ENCODE measurements around the gene AMH. TPM values are rescaled to one million over a fixed set of nuclear protein-coding genes. Genes with fewer than 3 reads are reported as not detected.

Gene AMH
- total and polyA plus RNA-seq, 2 of the 4 experiments (the other 2 are of a cell fraction) = 0.86 TPM; not detected in 1

DNA sequence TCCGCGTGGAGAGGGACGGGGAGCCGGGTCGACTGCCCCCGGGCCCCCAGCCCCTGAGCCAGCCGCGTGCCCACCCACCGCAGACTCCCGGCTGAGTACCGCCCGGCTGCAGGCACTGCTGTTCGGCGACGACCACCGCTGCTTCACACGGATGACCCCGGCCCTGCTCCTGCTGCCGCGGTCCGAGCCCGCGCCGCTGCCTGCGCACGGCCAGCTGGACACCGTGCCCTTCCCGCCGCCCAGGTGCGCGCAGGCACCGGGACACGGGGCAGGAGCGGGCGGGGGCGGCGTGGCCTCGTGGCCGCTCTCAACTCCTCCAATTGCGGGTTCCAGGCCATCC lies 1.6 kb downstream of the AMH start:
- intact Hi-C loops (cut with micrococcal nuclease) (no loop called here), in situ Hi-C loops (cut with MboI; ENCODE audit: low sequenced_read_pairs) (no loop called here), dilution Hi-C loops (cut with HindIII; ENCODE audit: low sequenced_read_pairs, unreplicated experiment) (no loop called here)
- H4K8ac ChIP-seq (ENCODE audit: low read depth in 2 of 2, low read length in 2 of 2) = no peak overlapping the region
- H4K20me1 ChIP-seq (ENCODE audit: insufficient read depth, low read length) = peaks cover 38% of the 10 kb centered on the region
- H3K36me3 ChIP-seq (ENCODE audit: control insufficient read depth, insufficient read depth, low read length) = peaks cover 28% of the 10 kb centered on the region
- H3K9ac ChIP-seq (ENCODE audit: low read depth, low read length) = no peak overlapping the region
- H2BK15ac ChIP-seq (ENCODE audit: low read depth, low read length) = no peak overlapping the region
- no peak overlapping the region for H2AFZ ChIP-seq (replicated peaks; ENCODE audit: low read length, poor library complexity)
- no peaks in the 10 kb centered on the region for H3K9me1 ChIP-seq (ENCODE audit: insufficient read depth, low read length)
- no peak overlapping the region for H4K5ac ChIP-seq (ENCODE audit: low read depth, low read length)
- H2BK120ac ChIP-seq (ENCODE audit: low read depth, low read length) = no peak overlapping the region
- H3K14ac ChIP-seq (replicated peaks; ENCODE audit: low read depth, low read length) = no peak overlapping the region
- H3K4ac ChIP-seq (ENCODE audit: low read depth, low read length) = no peak overlapping the region
- ChIA-PET CTCF (no interaction called here), POLR2A (ENCODE audit: unreplicated experiment) (no interaction called here)
- H3K27ac ChIP-seq (ENCODE audit: insufficient read depth, low read length) = no peak overlapping the region
- no peak overlapping the region for H3K4me2 ChIP-seq (ENCODE audit: low read depth, low read length)
- H2BK5ac ChIP-seq (ENCODE audit: low read depth, low read length, poor library complexity, severe bottlenecking) = no peak overlapping the region
- H2BK20ac ChIP-seq (ENCODE audit: low read depth, low read length) = no peak overlapping the region
- WGBS, 2 experiments (ENCODE audit: extremely low coverage in 2 of 2, insufficient read length in 1 of 2) = 28% methylated on average over 11 of the region's 40 CpGs; no CpG with 5 or more reads in 1 of the 2 experiments
- DNase-seq (no peak), ATAC-seq (ENCODE audit: low read depth) (no peak)
- no peak overlapping the region for H3K23ac ChIP-seq (ENCODE audit: low read depth, low read length)
- TF ChIP-seq FOS (IDR thresholded peaks at IDR 0.05; ENCODE audit: low read depth, low read length) (no peak), RAD21 (IDR thresholded peaks at IDR 0.05; ENCODE audit: low read length) (no peak), MXI1 (IDR thresholded peaks at IDR 0.05; ENCODE audit: borderline replicate concordance, low read depth, low read length) (no peak), CEBPB (IDR thresholded peaks at IDR 0.05; ENCODE audit: low read depth, low read length) (no peak), MAFK (IDR thresholded peaks at IDR 0.05; ENCODE audit: low read depth, low read length) (no peak), RFX5 (IDR thresholded peaks at IDR 0.05; ENCODE audit: low read depth, low read length) (no peak), RCOR1 (IDR thresholded peaks at IDR 0.05; ENCODE audit: insufficient replicate concordance, low read length) (no peak), BHLHE40 (IDR thresholded peaks at IDR 0.05; ENCODE audit: low read depth, low read length) (no peak), SMC3 (IDR thresholded peaks at IDR 0.05; ENCODE audit: low read depth, low read length) (no peak), NFE2L2 (IDR thresholded peaks at IDR 0.05; ENCODE audit: low read depth, low read length) (no peak), MAZ (IDR thresholded peaks at IDR 0.05; ENCODE audit: borderline replicate concordance, low read depth, low read length) (no peak), POLR2A (IDR thresholded peaks at IDR 0.05; ENCODE audit: low read depth, low read length) (no peak)
- TF ChIP-seq, protein P1, sequence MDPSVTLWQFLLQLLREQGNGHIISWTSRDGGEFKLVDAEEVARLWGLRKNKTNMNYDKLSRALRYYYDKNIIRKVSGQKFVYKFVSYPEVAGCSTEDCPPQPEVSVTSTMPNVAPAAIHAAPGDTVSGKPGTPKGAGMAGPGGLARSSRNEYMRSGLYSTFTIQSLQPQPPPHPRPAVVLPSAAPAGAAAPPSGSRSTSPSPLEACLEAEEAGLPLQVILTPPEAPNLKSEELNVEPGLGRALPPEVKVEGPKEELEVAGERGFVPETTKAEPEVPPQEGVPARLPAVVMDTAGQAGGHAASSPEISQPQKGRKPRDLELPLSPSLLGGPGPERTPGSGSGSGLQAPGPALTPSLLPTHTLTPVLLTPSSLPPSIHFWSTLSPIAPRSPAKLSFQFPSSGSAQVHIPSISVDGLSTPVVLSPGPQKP (IDR thresholded peaks at IDR 0.05; ENCODE audit: borderline replicate concordance, low read depth, low read length) = no peak
- TF ChIP-seq, protein P2, sequence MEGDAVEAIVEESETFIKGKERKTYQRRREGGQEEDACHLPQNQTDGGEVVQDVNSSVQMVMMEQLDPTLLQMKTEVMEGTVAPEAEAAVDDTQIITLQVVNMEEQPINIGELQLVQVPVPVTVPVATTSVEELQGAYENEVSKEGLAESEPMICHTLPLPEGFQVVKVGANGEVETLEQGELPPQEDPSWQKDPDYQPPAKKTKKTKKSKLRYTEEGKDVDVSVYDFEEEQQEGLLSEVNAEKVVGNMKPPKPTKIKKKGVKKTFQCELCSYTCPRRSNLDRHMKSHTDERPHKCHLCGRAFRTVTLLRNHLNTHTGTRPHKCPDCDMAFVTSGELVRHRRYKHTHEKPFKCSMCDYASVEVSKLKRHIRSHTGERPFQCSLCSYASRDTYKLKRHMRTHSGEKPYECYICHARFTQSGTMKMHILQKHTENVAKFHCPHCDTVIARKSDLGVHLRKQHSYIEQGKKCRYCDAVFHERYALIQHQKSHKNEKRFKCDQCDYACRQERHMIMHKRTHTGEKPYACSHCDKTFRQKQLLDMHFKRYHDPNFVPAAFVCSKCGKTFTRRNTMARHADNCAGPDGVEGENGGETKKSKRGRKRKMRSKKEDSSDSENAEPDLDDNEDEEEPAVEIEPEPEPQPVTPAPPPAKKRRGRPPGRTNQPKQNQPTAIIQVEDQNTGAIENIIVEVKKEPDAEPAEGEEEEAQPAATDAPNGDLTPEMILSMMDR (conservative IDR thresholded peaks at IDR 0.05; ENCODE audit: low read depth, low read length) = no peak
- TF ChIP-seq, protein P3, sequence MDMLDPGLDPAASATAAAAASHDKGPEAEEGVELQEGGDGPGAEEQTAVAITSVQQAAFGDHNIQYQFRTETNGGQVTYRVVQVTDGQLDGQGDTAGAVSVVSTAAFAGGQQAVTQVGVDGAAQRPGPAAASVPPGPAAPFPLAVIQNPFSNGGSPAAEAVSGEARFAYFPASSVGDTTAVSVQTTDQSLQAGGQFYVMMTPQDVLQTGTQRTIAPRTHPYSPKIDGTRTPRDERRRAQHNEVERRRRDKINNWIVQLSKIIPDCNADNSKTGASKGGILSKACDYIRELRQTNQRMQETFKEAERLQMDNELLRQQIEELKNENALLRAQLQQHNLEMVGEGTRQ (IDR thresholded peaks at IDR 0.05; ENCODE audit: low read depth, low read length) = no peak
- H4K91ac ChIP-seq (ENCODE audit: insufficient read depth, low read depth, low read length) = no peak overlapping the region
- H3K18ac ChIP-seq (ENCODE audit: low read depth, low read length) = no peak overlapping the region
- BruUV-seq (replicated peaks) = no TSS peak
- peaks cover 36% of the 10 kb centered on the region for H3K27me3 ChIP-seq (ENCODE audit: control insufficient read depth, insufficient read depth, low read length)
- 0 out of 4 replicates have a peak, but pooled peaks cover 0 to 6% of the 10 kb centered on the region in 2 experiments for H3K79me1 ChIP-seq (ENCODE audit: low read depth in 1 of 2, low read length in 2 of 2)
- no peak overlapping the region for H3K56ac ChIP-seq (ENCODE audit: extremely low read depth, insufficient read depth, low read length)
- H2AK9ac ChIP-seq (replicated peaks; ENCODE audit: low read depth, low read length, poor library complexity) = no peak overlapping the region
- no peak overlapping the region for H3K4me3 ChIP-seq (ENCODE audit: insufficient read depth, low read depth, low read length)
- H3K4me1 ChIP-seq (ENCODE audit: control insufficient read depth, insufficient read depth, low read length) = peaks cover 4% of the 10 kb centered on the region; the same call in 1 of the 2 replicates
- H3K9me3 ChIP-seq (ENCODE audit: control insufficient read depth, insufficient read depth, low read length) = no peaks in the 10 kb centered on the region
- H2AK5ac ChIP-seq (ENCODE audit: low read depth, low read length) = no peak overlapping the region

All from IMR-90 (cell line).